ENCODE measurements around the gene RORC. TPM values are rescaled to one million over a fixed set of nuclear protein-coding genes. Genes with fewer than 3 reads are reported as not detected.
A peak's percentile ranks its signal among the peaks of the same experiment; 100 is the strongest.

RORC gene
- total RNA-seq, 1 donor from 2014 or later: 5.9 TPM

DNA sequence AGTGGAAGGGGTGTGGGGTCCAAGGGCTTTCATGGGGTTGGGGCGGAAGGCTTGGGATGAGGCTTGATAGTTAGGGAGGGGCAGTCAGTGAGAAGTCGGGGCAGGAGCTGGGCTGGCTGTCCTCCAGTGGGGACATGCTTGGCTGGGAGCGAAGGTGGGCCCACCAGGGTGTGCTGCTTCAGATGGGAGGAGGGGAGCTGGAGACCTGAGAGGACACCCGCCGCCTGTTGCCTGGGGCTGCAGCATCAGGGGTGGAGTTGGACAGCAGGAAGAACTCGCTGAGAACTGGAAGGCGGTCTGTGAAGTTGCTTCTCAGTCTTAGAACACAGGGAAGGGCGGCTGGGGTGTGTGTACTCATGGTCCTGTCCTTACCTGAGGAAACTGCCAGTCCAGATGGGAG lies 20.3 kb upstream of the RORC start:
- DNase-seq (ENCODE audit: low spot score): no peak
- intact Hi-C loops (cut with DNase I): no loop called here

DNA sequence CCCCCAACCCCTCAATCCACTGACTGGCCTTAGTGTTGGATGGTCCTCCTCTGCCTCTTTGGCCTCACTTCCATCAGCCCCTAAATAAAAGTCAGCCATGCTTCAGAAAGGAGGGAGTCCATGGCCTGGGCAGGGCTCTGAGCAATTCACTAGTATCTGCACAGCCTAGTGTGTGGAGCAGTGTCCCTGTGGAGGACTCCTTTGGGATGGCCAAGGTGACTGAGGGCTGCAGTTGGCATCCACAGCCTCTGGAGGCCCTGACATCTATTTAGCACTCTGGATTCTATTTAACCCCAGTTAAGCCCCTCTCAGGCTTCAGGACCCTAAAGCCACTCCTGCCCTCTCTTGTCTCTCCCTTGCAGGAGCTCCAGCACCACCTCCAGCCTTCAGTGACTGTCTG lies 18.3 kb upstream of the RORC start:
- DNase-seq (ENCODE audit: low spot score): no peak

DNA sequence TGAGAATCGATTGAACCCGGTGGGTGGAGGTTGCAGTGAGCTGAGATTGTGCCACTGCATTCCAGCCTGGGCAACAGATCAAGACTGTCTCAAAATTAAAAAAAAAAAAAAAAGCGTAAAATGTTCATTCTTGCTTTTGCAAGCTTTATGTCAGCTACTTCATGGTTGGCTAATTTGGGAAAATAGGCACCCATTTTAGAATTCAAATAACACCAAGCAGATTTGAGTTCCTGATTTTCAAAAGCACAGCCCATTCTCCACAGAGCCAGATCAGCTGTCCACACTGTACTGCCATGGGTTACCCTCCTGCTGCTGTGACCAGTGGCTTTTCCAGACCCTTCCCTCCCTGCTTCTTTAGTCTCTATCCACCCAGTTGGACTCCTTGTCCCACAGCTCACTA lies 17.5 kb upstream of the RORC start:
- DNase-seq (ENCODE audit: low spot score): no peak
- intact Hi-C loops (cut with DNase I): no loop called here

More for the DNA sequence above, 18.3 kb upstream of the RORC start:
- intact Hi-C loops (cut with DNase I): no loop called here

DNA sequence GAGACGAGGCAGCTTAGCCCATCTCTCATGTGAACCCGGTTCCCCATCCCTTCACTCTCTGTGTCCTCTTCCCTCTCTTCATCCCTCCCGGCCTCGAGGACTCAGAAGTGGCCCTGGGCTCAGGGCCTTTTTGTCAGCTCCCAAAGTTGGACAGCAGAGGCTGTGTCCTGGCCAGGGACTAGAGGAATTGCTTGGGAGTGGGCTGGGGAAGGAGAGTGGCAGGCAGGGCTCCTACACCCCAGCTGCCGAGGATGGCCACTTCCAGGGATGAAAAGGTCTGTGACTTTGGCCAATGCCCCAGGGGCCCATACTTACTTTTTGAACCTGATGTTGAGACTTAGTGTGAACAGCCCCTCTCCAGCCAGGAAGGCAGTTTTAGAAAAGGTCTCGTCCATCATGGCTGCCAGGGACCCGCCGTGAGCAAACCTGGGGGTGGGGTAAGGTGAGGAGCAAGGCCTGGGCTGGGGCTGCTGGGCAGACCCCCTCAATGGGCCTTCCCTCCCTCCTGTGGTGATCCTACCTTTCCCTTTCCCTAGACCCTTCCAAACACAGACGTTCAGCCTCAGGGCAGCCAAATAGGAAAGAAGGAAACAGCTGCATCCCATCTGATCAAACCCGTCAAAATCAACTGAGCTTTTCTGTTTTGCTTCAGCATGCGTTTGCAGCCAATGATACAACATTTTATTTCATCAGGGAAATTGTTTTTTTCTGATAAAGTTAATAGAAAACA lies 16.4 kb upstream of the RORC start:
- DNase-seq (ENCODE audit: low spot score): no peak
- intact Hi-C loops (cut with DNase I): no loop called here

DNA sequence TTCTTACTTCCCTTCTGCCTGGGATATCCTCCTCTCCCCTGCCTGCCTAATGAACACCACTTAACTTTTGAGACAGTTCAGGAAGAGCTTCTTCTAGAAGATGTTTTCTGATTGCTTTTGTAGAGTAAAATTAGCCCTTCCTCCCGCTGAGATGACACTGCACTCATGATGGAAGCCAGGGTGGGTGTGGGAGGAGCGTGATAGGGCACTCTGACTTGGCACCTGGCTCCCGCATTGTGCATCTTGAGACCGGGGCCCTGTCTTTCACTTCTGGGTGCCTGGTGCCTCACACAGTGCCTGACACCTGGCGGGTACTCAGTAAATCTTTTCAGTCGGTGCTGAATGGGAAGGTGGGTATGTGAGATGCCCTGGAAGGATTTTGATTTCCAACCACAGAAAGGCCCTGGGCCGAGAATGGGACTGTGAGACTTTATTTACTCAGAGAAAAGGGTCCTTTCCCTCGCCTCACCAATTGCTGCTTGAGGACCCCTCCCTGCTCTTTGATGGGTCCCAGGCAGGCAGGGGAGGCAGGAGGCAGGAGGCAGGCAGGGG lies 15.2 kb upstream of the RORC start:
- intact Hi-C loops (cut with DNase I): no loop called here
- no peak for DNase-seq (ENCODE audit: low spot score)

DNA sequence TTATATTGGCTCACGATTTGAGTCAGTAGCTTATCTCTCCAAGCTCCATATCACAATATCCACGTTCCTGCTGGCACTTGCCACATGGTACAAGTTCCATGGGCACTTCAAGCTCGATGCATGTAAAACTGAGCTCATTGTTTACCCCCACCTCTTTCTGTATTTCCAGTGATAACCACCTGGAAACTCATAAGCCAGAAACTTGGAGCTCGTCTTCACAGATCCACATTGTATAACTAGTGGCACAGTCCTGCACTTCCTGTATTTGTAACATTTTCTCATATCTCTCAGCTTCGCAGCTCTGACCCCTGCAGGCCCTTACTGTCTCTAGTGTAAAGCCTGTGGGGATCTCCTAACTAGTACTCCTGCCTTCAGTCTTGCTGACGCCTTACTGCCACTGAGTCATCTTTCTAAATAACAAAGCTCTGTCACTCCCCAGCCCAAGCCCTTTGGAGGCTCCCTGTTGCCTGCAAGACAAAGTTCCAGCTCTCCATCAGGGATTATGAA lies 14.5 kb upstream of the RORC start:
- DNase-seq (ENCODE audit: low spot score): peak; percentile 33
- intact Hi-C loops (cut with DNase I): no loop called here

DNA sequence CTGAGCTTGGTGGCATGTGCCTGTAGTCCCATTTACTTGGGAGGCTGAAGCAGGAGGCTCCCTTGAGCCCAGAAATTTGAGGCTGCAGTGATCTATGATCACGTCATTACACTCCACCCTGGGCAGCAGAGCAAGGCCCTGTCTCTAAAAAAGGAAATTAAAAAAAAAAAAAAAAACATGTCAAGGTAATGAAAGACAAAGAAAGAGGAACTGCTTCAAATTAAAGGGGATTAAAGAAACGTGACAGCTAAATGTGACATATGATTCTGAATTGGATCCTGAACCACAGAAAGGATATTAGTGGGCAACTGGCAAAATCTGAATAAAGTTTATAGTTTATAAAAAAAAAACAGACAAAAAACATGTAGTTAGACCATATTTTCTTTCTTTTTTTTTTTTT lies 11.8 kb upstream of the RORC start:
- no peak for DNase-seq (ENCODE audit: low spot score)
- intact Hi-C loops (cut with DNase I): no loop called here

DNA sequence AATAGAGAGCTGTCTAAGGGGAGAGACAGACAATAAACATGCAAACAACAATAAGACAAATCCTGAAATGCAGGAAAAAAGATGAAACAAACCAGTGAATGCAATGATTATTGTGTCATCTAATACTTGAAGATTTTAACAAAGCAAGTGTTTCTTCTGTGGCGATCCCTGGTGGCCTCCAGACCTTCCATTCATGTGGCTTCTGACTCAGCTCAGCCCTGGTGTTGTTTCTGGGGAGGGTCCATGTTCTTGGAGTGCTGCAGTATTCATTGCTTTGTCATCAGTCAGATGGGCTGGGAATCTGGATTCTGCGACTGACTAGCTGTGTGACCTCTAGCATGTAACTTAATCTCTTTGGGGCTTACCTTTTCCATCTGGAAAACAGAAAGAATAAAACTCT lies 9.5 kb upstream of the RORC start:
- intact Hi-C loops (cut with DNase I): no loop called here
- DNase-seq (ENCODE audit: low spot score): no peak

DNA sequence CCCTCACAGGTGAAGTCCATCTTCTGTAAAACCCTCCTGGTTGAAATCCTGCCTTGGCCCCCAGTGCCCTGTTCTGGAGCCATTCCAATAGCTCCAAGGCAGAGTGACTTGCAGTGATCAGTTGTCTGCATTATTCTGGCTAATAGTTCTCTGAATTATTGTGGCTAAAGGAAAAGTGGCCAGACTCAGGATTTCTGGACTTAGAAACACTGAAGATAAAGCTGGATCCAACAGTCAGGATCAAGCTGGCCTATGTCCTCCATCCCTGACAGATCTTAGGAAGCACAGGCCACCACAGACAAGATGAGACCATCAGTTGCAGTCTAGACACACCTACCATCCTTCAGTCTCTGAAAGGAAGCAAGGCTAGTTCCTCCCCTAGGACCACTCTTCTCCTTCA lies 8.8 kb upstream of the RORC start:
- intact Hi-C loops (cut with DNase I): no loop called here
- no peak for DNase-seq (ENCODE audit: low spot score)

DNA sequence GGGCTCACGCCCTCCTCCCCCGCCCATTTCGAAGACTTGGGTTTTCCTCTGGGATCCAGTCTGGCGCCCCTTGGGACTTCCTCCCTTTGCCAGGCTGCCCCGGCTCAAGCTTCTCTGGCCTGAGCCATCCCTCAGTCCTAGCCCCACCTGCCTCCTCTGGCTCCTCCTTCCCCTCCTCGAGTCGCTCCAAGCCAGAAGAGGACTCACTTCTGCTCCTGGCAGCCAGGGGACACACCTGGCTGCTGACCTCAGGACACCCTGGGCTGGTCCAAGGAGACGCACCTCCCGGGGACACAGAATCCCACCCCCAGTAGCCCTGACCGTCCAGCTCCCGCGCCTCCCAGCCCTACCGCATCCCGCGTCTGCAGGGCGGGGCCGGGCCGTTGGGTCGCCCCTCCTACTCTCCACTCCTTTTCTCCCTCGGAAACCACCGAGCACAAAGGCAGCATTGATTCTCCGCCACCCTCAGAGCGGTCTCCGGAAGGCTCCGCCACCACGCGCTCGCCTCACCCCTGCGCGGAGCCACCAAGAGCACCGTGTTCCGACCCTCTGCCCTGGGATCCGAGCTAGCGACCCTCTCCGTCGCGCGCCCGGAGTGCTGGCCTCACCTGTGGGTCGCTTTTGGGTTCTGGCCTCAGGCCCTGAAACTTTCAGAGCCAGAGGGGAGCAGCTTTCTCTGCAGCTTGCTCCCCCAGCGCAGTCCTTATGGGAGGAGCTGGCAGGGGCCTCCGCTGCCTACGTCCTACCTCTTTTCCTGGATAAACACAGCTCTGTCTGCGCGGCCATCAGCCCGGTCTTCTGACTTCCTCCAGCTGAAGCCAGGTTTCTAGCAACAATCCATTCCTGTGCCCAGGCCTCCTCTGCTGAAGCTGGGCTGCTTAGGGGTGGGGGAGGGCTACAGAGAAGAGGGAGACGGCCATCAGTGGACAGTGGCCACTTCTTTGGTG lies 8.1 kb upstream of the RORC start, which contains the start of gene C2CD4D:
C2CD4D (minus strand) TSS at position 364 of the 947 bp plus-strand sequence. CDS start 831 bp downstream, outside the sequence.
- DNase-seq (ENCODE audit: low spot score): no peak

DNA sequence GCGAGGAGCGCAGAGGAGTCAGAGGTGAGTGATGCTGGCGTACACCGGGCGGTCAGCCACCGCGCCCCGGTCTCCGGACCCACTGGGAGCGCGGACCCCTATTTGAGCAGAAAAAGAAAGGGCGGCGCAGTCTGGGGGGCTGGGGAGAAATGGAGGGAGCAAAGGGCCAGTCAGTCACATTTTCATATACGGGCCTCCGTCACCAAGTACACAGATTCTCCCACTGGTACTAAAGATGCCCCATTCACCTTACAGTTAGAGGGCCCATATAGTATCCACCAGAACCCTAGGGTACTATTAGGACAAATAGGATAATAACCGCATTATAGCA lies 7.4 kb upstream of the RORC start:
- DNase-seq (ENCODE audit: low spot score): no peak
- intact Hi-C loops (cut with DNase I): loop anchor here (5.0 to 10.0 kb wide), 4 partner anchors 104 to 394 kb away; no protein-coding TSS in a partner anchor

More for the DNA sequence above, 8.1 kb upstream of the RORC start, which contains the start of gene C2CD4D:
- intact Hi-C loops (cut with DNase I): loop anchor here (5.0 to 10.0 kb wide), 4 partner anchors 105 to 395 kb away; no protein-coding TSS in a partner anchor

DNA sequence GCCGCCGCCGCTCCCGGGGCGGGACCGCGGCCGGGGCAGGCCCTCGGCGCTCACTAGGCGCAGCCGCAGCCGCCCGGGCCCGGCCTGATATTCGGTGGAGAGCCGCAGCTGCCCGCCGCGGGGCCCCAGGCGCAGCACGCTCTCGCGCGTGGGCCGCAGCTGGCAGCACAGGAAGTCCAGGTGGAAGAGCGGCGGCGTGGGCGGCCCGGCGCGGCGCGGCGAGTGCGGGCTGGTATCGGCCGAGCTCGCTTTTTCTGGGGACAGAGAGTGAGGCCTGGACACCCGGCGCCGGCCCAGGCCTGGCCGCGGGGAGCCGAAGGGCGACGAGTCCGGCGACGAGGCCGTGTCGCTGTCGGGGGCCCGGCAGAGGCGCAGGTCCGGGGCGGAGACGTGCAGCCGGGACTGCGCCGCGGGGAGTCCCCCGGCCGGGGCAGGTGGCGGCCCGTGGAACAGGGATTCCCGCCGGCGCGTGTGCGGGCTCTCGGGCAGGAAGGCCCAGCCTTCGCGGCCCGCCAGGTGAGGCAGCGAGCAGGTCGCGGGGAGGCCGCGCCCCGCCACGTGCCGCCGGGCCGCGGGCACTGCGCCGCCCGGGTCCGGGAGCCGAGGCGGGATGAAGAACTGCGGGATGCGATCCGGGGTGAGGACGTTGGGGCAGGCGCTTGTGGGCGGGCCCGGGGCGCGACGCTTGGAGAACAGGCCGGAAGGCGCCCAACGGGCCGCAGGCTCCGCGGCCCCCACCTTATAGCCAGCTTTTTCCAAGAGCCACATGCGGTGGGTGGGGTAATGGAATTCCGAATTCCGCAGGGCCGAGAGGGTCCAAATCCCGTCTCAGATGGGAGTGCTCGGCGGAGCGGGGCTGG lies 6.8 kb upstream of the RORC start:
- intact Hi-C loops (cut with DNase I): loop anchor here (5.0 to 10.0 kb wide), 4 partner anchors 104 to 394 kb away; no protein-coding TSS in a partner anchor
- no peak for DNase-seq (ENCODE audit: low spot score)

DNA sequence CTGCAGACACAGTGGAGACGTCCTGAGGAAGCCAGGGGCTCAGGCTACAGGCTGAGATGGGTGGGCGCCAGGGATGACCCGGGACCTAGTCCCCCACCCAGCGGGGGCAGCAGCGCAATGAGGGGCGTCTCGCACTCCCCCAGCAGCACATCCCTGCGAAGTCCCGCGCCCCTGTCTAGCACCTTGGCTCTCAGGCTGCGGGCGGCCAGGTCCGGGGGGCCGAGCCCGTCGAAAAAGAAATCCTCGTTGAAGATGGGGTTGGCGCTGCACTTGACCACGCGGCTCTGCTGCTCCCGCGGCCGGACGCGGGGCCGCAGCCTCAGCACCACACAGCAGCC lies 6.3 kb upstream of the RORC start:
- intact Hi-C loops (cut with DNase I): loop anchor here (5.0 to 10.0 kb wide), 4 partner anchors 103 to 393 kb away; no protein-coding TSS in a partner anchor
- no peak for DNase-seq (ENCODE audit: low spot score)

DNA sequence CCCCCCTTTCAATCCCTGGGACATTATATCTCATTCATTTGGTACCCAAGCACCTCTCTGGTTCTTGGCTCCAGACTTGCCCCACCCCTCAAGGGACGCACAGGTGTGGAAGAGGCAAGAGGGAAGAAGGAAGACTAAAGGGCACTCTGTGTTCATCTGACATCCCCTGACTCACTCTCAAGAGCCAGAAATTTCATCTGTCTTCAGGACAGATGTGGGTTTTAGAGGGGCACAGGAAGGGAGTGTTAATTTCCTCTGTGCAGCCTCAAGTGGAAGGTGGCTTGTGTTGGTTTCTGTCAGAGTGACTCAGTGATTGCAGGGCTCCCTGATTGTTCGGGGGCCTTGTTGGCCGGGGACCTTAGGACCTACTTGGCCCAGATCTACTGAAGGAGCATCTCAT lies 5.6 kb upstream of the RORC start:
- intact Hi-C loops (cut with DNase I): loop anchor here (5.0 to 10.0 kb wide), 4 partner anchors 102 to 392 kb away; no protein-coding TSS in a partner anchor
- DNase-seq (ENCODE audit: low spot score): no peak

DNA sequence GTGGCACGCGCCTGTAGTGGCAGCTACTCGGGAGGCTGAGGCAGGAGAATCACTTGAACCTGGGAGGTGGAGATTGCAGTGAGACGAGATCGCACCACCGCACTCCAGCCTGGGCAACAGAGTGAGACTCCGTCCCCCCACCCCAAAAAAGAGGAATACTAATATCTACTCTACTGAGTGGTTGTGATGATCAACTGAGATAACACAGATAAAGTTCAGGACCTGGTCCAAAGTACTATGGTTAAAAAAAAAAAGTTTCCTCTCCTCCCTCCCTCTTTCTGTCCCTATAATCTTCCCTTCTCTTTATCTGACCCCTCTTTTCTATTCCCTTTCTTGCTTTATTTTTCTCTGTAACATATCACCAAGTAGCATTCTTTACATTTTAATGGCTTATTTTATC lies 4.0 kb upstream of the RORC start:
- intact Hi-C loops (cut with DNase I): loop anchor here (5.0 to 10.0 kb wide), 4 partner anchors 101 to 391 kb away; no protein-coding TSS in a partner anchor
- no peak for DNase-seq (ENCODE audit: low spot score)

DNA sequence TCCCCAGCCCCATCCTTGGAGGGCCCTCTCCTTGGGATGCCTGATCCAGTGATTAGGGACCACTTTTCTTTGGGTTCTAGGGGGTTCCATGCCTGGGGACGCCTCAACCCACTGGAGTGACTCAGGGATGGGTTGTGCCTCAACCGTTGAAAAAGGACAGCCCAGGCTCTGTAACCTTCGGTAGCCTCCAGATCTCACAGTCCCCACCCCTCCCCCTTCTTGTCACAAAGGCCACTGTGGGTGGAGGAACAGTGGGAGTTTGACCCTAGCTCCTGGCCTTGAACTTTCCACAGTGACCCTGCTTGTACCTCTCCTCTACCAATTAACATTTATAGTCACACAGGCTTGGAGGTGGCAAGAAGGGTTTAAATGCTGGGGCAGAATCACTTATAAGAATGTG lies 2.6 kb upstream of the RORC start:
- DNase-seq (ENCODE audit: low spot score): no peak

DNA sequence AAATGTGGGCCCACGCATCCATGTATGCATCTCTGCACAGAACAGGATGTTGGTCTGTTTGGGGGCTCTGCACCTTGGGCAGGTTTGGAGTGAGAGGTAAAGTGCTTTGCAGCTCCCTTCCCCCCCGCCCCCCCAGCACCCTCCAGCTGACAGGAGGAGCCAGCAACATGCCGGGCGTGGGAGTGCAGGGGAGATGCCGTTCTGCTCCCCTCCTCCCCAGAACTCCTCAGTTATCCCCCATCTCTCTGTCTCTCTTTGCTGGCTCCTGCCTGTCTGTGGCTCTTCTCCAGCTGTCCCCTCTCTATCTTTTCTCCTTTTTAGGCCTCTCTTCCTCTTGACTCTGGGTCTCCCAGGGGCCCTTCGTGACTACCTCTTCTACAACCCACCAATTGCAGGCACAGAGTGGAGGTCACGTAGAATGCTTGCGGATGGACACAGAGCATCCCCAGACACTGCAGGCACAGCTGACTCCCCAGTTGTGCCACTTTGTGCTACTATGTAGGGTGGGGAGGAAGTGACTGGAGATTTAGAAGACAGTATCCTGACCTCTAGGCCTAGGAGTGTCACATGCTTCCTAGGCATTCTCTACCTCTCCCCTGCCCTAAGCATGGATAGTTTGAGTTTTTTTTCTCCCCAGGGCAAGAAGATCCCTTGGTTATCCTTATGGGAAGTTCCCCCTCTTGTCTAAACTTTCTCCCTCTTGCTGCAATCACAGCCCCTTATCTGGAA lies 1.7 kb upstream of the RORC start:
- intact Hi-C loops (cut with DNase I): loop anchor here (2.0 to 10.0 kb wide), 4 partner anchors 43 to 389 kb away; partner anchors contain the start of genes MRPL9 and TDRKH

More for the DNA sequence above, 2.6 kb upstream of the RORC start:
- intact Hi-C loops (cut with DNase I): loop anchor here (5.0 to 10.0 kb wide), 3 partner anchors 72 to 389 kb away; partner anchors contain the start of gene MRPL9

More for the DNA sequence above, 1.7 kb upstream of the RORC start:
- no peak for DNase-seq (ENCODE audit: low spot score)

Measured in cardiac septum (tissue), 1 donor.